ENCODE data around the gene JPH4.
"Not testable (repeated sequence)": the region's sequence is repeated elsewhere in the genome, so short reads cannot be mapped to it uniquely, and the experiment has no call there.

Gene JPH4

DNA sequence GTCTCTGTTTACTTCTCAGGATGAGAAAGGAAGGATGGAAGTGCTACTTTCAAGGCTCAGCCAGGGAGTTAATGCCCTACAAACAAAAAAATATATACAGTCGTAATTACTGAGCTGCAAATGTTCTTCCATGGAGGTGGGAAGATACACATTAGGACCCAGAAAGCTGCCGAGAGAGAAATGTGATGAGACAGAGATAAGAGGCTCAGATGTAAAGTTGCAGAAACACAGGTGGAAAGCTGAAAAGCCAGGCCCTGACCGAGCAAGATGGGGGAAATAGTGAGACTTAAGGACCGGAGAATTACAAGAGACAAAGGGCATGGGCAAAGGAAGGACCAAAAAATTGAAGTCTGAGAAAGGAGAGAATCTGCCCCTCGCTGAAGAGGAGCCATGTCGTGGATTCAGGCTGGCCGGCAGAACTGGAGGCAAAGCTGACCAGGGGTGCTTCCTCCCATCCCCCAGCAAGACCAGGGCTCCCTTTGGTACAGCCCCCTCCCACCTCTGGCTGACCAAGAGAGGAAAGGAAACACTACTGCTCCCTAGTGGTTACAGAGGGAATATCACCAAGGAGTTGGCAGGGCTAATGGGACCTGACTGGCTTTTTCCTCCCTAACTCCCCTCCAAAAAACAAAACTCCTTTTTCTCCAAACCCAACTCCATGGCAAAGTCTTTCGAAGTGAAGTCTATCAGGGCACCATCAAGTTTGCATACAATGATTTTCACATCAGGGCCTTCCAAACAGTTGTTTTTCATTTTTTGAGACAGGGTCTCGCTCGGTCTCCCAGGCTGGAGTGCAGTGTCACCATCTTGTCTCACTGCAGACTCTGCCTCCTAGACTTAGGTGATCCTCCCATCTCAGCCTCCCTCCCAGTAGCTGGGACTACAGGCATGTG lies 39.1 kb downstream of the JPH4 start:
- Histone ChIP-seq H3K4me3 (ENCODE audit: low read length) (no peak overlapping the region), H3K27me3 (replicated peaks; ENCODE audit: control insufficient read depth, insufficient read depth, low read length) (no peaks in the 10 kb centered on the region), H3K36me3 (ENCODE audit: control insufficient read depth, insufficient read depth, low read length, severe bottlenecking) (no peaks in the 10 kb centered on the region), H3K4me1 (ENCODE audit: control insufficient read depth, insufficient read depth, low read length) (no peaks in the 10 kb centered on the region), H3K9ac (ENCODE audit: low read length) (no peak overlapping the region), H3K9me3 (ENCODE audit: control insufficient read depth, low read length) (no peaks in the 10 kb centered on the region)
- DNase-seq (ENCODE audit: low read depth): peak; percentile 69

DNA sequence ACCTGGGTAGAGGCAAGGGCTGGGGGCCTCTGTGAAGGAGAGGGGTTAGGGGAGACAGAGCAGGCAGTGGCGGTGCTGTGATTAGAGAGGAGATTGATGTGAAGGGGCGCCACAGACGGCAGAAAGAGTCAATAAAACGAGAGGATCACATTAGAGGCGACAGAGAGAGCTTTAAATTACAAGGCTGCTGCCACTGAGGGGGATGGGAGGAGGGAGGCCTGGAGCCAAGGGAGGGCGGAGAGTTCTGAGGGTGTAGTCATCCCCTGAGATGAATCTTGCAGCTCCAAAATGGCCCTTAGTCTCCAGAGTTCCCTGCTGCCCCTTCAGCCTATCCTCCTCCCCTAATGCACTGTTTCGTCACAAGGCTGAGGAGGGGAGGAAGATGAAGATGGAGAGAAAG lies 39.8 kb downstream of the JPH4 start:
- Histone ChIP-seq H3K4me1 (ENCODE audit: control insufficient read depth, insufficient read depth, low read length) (no peaks in the 10 kb centered on the region), H3K27me3 (replicated peaks; ENCODE audit: control insufficient read depth, insufficient read depth, low read length) (no peaks in the 10 kb centered on the region), H3K9ac (ENCODE audit: low read length) (no peak overlapping the region), H3K9me3 (ENCODE audit: control insufficient read depth, low read length) (no peaks in the 10 kb centered on the region), H3K4me3 (ENCODE audit: low read length) (no peak overlapping the region), H3K36me3 (ENCODE audit: control insufficient read depth, insufficient read depth, low read length, severe bottlenecking) (no peaks in the 10 kb centered on the region)
- DNase-seq (ENCODE audit: low read depth): peak; percentile 30

DNA sequence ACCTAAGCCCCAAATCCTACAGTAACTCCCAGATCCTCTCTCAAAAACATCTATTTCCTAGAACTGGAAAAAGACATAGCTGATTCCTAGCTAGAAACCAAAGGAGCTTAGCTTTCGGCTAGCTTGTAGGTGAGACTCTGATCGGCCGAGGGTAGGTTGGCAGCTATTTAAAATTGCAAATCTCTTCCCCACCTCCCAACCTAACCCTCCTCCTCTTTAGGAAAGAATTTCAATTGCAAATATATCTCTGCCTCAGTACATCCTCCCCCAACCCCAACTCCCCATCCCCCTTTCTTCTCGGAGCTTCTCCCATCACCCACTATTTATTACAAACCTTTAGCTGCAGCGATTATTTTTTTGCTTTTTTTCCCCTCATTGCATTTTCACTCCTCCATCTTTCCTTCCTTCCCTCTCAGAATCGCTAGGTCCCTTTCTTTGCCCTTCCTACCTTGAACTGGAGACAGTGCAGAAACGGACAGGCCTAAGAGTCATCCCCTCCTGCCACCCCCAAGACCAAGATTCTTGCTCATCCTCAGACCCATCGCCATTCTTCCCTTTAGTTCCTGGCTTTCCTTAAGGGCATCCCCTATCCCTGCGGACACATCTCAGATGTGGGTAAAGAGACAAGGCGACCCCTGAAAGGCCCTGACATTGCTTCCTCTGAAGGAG lies 40.4 kb downstream of the JPH4 start:
- H3K9ac ChIP-seq (ENCODE audit: low read length): no peak overlapping the region
- DNase-seq (ENCODE audit: low read depth): no peak
- H3K4me3 ChIP-seq (ENCODE audit: low read length): no peak overlapping the region
- H3K36me3 ChIP-seq (ENCODE audit: control insufficient read depth, insufficient read depth, low read length, severe bottlenecking): no peaks in the 10 kb centered on the region
- no peaks in the 10 kb centered on the region for H3K4me1 ChIP-seq (ENCODE audit: control insufficient read depth, insufficient read depth, low read length)
- H3K9me3 ChIP-seq (ENCODE audit: control insufficient read depth, low read length): no peaks in the 10 kb centered on the region
- no peaks in the 10 kb centered on the region for H3K27me3 ChIP-seq (replicated peaks; ENCODE audit: control insufficient read depth, insufficient read depth, low read length)

DNA sequence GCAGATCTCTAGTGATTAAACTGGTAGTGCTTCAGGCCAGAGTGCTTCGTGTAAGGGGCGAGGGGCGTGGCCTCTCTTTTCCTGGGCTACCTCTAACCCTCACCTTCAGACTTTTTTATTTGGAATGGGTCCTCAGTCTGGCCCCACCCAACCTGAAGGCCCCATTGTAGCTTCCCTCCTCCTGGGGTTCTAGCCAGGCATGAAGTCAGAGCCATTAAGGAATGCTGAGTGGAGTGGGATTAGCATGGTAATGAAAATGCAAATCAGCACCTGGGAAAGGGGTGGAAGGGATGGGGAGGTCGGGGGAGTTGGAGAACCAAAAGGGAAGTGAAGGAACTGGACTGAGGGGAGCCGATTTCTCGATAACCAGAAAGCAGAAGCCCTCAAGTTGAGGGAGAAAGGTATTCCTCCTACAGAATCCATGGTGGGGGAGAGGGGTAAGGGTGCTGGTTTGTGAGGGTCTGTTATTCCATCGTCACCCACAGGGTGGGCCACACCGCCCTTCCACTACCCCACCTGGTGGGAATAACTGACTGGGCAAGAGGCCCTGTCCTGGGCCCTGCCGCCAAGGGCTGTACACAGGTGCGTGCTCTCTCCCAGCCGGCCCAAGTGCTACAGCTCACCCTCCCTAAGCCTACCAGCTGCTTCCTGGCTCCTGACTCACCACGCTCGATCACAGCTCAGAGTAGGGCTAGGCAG lies 41.1 kb downstream of the JPH4 start:
- H3K4me1 ChIP-seq (ENCODE audit: control insufficient read depth, insufficient read depth, low read length): no peaks in the 10 kb centered on the region
- no peak overlapping the region for H3K9ac ChIP-seq (ENCODE audit: low read length)
- no peak for DNase-seq (ENCODE audit: low read depth)
- H3K27me3 ChIP-seq (replicated peaks; ENCODE audit: control insufficient read depth, insufficient read depth, low read length): no peaks in the 10 kb centered on the region
- no peaks in the 10 kb centered on the region for H3K9me3 ChIP-seq (ENCODE audit: control insufficient read depth, low read length)
- no peak overlapping the region for H3K4me3 ChIP-seq (ENCODE audit: low read length)
- H3K36me3 ChIP-seq (ENCODE audit: control insufficient read depth, insufficient read depth, low read length, severe bottlenecking): no peaks in the 10 kb centered on the region

DNA sequence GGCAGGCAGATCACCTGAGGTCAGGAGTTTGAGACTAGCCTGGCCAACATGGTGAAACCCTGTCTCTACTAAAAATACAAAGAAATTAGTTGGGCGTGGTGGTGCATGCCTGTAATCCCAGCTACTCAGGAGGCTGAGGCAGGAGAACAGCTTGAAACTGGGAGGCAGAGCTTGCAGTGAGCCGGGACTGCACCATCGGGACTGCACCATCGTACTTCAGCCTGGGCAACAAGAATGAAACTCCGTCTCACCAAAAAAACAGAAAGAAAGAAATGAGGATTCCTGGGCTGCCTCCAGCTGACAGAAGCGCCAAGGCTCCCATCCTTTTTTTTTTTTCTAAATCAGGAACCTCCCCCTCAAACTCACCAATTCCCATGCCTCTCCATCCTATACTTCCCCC lies 41.7 kb downstream of the JPH4 start:
- H3K27me3 ChIP-seq (replicated peaks; ENCODE audit: control insufficient read depth, insufficient read depth, low read length); H3K36me3 ChIP-seq (ENCODE audit: control insufficient read depth, insufficient read depth, low read length, severe bottlenecking); DNase-seq (ENCODE audit: low read depth); H3K4me3 ChIP-seq (ENCODE audit: low read length); H3K9ac ChIP-seq (ENCODE audit: low read length); H3K4me1 ChIP-seq (ENCODE audit: control insufficient read depth, insufficient read depth, low read length); H3K9me3 ChIP-seq (ENCODE audit: control insufficient read depth, low read length): not testable (repeated sequence)

DNA sequence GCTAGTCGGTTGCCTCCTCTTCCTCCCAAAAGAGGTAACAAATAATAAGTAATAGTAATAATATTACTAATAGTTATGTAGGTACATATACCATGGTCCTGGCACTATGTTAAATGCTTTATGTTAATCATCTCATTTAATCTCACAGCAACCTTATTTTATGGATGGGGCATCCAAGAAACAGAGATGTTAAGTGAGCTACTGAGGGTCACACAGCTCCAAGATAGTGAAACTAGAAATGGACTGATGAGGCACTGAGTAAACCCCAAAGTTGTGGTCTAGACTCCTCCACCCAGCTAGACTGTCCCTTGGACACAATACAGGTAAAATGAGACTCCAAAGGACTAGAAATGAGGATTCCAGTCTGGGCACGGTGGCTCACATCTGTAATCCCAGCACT lies 42.1 kb downstream of the JPH4 start:
- DNase-seq (ENCODE audit: low read depth): no peak
- H3K36me3 ChIP-seq (ENCODE audit: control insufficient read depth, insufficient read depth, low read length, severe bottlenecking): no peaks in the 10 kb centered on the region
- no peaks in the 10 kb centered on the region for H3K4me1 ChIP-seq (ENCODE audit: control insufficient read depth, insufficient read depth, low read length)
- H3K27me3 ChIP-seq (replicated peaks; ENCODE audit: control insufficient read depth, insufficient read depth, low read length): no peaks in the 10 kb centered on the region
- no peak overlapping the region for H3K9ac ChIP-seq (ENCODE audit: low read length)
- H3K4me3 ChIP-seq (ENCODE audit: low read length): no peak overlapping the region
- no peaks in the 10 kb centered on the region for H3K9me3 ChIP-seq (ENCODE audit: control insufficient read depth, low read length)

DNA sequence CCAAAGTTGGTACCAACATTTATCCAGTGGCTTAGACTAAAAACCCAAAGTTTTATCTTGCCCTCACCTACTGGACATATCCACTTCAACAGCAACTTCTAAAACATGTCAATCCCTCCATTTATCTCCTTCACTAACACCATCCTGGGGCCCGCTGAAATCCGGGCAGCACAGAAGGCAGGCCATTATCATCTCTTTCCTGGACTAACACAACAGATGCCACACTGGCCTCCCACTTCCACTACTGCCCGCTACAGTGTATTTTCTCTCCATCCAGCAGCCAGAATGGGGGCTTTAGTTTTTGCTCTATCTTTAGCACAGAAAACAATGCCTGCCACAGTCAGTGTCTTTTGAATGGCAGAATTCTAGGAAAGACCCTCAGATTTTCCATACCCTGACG lies 42.6 kb downstream of the JPH4 start:
- Histone ChIP-seq H3K9me3 (ENCODE audit: control insufficient read depth, low read length) (no peaks in the 10 kb centered on the region), H3K9ac (ENCODE audit: low read length) (no peak overlapping the region), H3K36me3 (ENCODE audit: control insufficient read depth, insufficient read depth, low read length, severe bottlenecking) (no peaks in the 10 kb centered on the region), H3K4me1 (ENCODE audit: control insufficient read depth, insufficient read depth, low read length) (no peaks in the 10 kb centered on the region), H3K4me3 (ENCODE audit: low read length) (no peak overlapping the region), H3K27me3 (replicated peaks; ENCODE audit: control insufficient read depth, insufficient read depth, low read length) (no peaks in the 10 kb centered on the region)
- DNase-seq (ENCODE audit: low read depth): no peak

DNA sequence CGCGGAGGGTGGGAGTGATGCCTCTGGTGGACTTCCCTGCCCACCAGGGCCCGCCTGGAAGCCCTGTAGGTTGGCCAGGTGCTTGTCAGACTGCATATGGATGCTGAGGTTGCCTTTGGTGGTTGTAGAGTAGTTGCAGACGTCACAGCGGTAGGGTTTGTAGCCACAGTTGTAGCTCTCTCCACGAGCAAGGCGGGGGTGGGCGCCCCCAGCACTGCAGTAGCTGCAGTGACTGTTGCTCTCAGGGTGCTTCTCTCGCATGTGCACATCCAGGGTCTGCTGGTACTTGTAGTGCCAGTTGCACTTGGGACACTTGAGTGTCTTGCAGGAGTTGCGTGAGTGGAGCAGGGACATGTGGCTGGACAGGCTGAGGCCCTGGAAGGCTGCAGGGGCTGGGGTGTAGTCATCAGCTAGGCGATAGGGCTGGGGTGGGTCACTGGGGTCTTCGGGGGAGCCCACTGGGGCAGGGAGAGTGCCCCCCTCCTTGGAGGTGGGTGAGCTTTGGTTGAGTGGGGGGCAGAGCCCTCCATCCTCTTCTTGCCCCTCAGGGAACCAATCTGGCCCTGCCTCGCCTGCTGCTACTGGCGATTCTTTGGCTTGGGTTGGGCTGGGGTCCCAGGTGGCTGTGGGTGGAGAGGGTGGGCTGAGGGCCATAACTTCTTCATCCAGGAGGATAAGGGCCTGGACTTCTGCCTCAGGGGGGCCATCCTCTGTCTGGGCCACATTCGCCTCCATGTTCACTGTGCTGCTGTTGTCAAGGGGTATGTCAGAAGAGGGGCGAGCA lies 44.7 kb downstream of the JPH4 start:
- no peaks in the 10 kb centered on the region for H3K9me3 ChIP-seq (ENCODE audit: control insufficient read depth, low read length)
- no peak for DNase-seq (ENCODE audit: low read depth)
- H3K4me3 ChIP-seq (ENCODE audit: low read length): no peak overlapping the region
- no peaks in the 10 kb centered on the region for H3K36me3 ChIP-seq (ENCODE audit: control insufficient read depth, insufficient read depth, low read length, severe bottlenecking)
- no peak overlapping the region for H3K9ac ChIP-seq (ENCODE audit: low read length)
- no peaks in the 10 kb centered on the region for H3K27me3 ChIP-seq (replicated peaks; ENCODE audit: control insufficient read depth, insufficient read depth, low read length)
- H3K4me1 ChIP-seq (ENCODE audit: control insufficient read depth, insufficient read depth, low read length): peaks cover 5% of the 10 kb centered on the region

DNA sequence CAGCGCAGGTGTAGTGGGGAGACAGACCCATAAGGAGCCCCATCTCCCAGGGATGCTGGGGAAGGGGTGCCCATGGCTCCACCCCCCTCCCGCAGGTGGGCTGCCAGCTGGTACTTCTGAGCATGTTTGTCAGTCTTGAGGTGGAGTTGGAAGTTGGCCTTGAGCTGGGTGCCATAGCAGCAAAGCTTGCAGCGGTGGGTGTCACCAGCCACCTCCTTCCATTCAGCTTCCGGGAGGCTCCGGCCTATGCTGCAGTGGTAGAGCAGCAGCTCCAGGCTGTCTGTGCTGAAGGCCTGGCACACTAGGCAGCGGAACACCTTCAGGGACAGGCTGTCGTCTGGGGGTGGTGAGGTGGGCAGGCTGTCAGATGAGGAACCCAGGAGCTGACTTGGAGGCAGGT lies 45.9 kb downstream of the JPH4 start:
- no peak for DNase-seq (ENCODE audit: low read depth)
- Histone ChIP-seq H3K4me3 (ENCODE audit: low read length) (no peak overlapping the region), H3K9ac (ENCODE audit: low read length) (no peak overlapping the region), H3K36me3 (ENCODE audit: control insufficient read depth, insufficient read depth, low read length, severe bottlenecking) (no peaks in the 10 kb centered on the region), H3K9me3 (ENCODE audit: control insufficient read depth, low read length) (no peaks in the 10 kb centered on the region), H3K4me1 (ENCODE audit: control insufficient read depth, insufficient read depth, low read length) (peaks cover 5% of the 10 kb centered on the region), H3K27me3 (replicated peaks; ENCODE audit: control insufficient read depth, insufficient read depth, low read length) (no peaks in the 10 kb centered on the region)

DNA sequence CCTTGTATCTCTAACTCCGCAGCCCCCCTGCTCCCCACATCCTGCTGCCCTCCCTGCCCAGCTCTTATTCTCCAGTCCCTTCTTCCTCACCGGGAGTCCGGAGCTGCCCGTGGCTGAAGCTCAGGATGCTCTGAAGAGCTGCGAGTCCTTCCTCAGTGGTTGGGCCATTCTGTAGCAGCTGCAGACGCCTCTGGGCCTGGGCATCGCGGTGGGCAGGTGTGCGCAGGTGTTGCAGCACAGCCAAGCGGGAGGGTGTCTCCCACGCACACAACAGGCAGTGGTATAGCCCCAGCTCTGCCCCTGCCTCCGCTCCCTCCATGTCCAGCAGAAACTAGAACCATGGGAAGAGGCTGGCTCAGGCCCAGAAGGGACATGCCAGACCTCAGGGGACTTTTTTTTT lies 47.2 kb downstream of the JPH4 start:
- H3K36me3 ChIP-seq (ENCODE audit: control insufficient read depth, insufficient read depth, low read length, severe bottlenecking): no peaks in the 10 kb centered on the region
- no peak overlapping the region for H3K9ac ChIP-seq (ENCODE audit: low read length)
- H3K9me3 ChIP-seq (ENCODE audit: control insufficient read depth, low read length): no peaks in the 10 kb centered on the region
- DNase-seq (ENCODE audit: low read depth): no peak
- H3K27me3 ChIP-seq (replicated peaks; ENCODE audit: control insufficient read depth, insufficient read depth, low read length): no peaks in the 10 kb centered on the region
- H3K4me3 ChIP-seq (ENCODE audit: low read length): no peak overlapping the region
- peaks cover 5% of the 10 kb centered on the region for H3K4me1 ChIP-seq (ENCODE audit: control insufficient read depth, insufficient read depth, low read length)

All from adipocyte (in vitro differentiated cells).